HG02884 (cell line): ENCODE measurements around the gene ALDH7A1.
"Not testable (repeated sequence)": the region's sequence is repeated elsewhere in the genome, so short reads cannot be mapped to it uniquely, and the experiment has no call there.

ENCODE experiments used
- ATAC-seq: cut with Tn5 transposase; IDR thresholded peaks from one replicate; pipeline ENCODE4 v1.9.1; 2021; ENCODE audit warnings: mild to moderate bottlenecking, moderate library complexity; ENCODE audit not compliant: unreplicated experiment

ALDH7A1 gene

GRCh38 chr5:126536874-126537273 is 58.1 kb downstream of the ALDH7A1 start:
- ATAC-seq = no peak

- no peak for ATAC-seq
Observed at GRCh38 chr5:126535856-126536545, 59.0 kb downstream of the ALDH7A1 start.

- ATAC-seq = no peak
Observed at GRCh38 chr5:126534553-126534952, 60.5 kb downstream of the ALDH7A1 start.

GRCh38 chr5:126531543-126532120 is 63.4 kb downstream of the ALDH7A1 start:
- ATAC-seq = no peak

- no peak for ATAC-seq
Observed at GRCh38 chr5:126527892-126528291, 67.1 kb downstream of the ALDH7A1 start.

- no peak for ATAC-seq
Observed at GRCh38 chr5:126527158-126527557, 67.9 kb downstream of the ALDH7A1 start.

- no peak for ATAC-seq
Observed at GRCh38 chr5:126526493-126526892, 68.5 kb downstream of the ALDH7A1 start.

GRCh38 chr5:126525630-126526245 is 69.3 kb downstream of the ALDH7A1 start:
- ATAC-seq = no peak

GRCh38 chr5:126523818-126524510 is 71.1 kb downstream of the ALDH7A1 start:
- no peak for ATAC-seq

- no peak for ATAC-seq
Observed at GRCh38 chr5:126521130-126521529, 73.9 kb downstream of the ALDH7A1 start.

- ATAC-seq = no peak
Observed at GRCh38 chr5:126520593-126520953, 74.4 kb downstream of the ALDH7A1 start.

GRCh38 chr5:126519637-126520592 is 75.1 kb downstream of the ALDH7A1 start:
- no peak for ATAC-seq

- ATAC-seq = not testable (repeated sequence)
Observed at GRCh38 chr5:126519223-126519622, 75.8 kb downstream of the ALDH7A1 start.

- ATAC-seq = no peak
Observed at GRCh38 chr5:126516852-126517251, 78.2 kb downstream of the ALDH7A1 start.

GRCh38 chr5:126516133-126516532 is 78.9 kb downstream of the ALDH7A1 start:
- ATAC-seq = no peak

GRCh38 chr5:126515337-126515736 is 79.7 kb downstream of the ALDH7A1 start:
- ATAC-seq = no peak

- ATAC-seq = no peak
Observed at GRCh38 chr5:126514558-126515141, 80.4 kb downstream of the ALDH7A1 start.

- no peak for ATAC-seq
Observed at GRCh38 chr5:126514131-126514557, 80.9 kb downstream of the ALDH7A1 start.

- ATAC-seq = no peak
Observed at GRCh38 chr5:126513703-126514102, 81.3 kb downstream of the ALDH7A1 start.

- ATAC-seq = no peak
Observed at GRCh38 chr5:126513302-126513701, 81.7 kb downstream of the ALDH7A1 start.
